Measurements from ENCODE around the gene UBE2O. TPM values are rescaled to one million over a fixed set of nuclear protein-coding genes. Genes with fewer than 3 reads are reported as not detected.

Gene UBE2O
- total RNA-seq, 1 experiment from 2014 or later, result 52.6 TPM

DNA sequence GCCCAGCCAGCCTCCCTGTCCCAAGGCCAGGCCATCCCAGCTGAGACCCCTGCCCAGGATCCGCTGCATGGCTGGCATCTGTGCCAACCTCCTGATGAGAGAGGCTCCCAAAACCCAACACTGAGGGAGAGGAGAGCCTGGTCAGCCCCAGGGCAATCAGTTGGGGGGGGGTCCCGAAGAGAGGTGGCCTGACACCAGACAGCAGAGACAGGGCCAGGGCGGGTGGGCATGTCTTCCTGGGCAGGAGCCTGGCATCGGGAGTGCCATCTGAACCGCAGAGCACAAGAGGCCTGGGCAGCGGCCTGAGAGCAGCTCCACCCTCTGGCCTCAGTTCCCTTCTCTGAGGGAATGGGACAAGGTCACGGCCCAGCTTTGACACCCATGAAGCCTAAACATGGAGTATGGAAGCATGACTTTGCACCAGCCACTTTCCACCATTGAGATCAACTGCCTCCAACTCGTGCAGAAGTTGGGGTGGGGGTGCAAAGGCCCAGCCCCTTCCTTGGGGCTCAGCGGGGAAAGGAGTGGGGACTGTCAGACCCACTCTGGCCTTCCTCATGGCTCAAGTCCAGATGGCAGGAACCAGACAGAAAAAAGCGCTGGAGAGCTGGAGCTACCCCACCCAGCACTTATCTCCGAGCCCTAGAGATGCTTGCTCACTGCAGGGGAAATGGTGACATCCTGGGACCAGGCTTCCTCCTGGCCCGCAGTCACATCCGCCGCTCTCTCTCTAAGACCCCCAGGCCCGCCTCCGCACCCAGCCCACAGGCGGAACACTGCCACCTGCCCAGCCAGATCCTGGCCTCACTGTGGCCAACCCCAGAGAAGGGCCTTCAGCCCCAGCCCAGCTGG lies 38.5 kb upstream of the UBE2O start:
- no peak overlapping the region; the same call in 1 of the 2 replicates for H3K14ac ChIP-seq (ENCODE audit: insufficient read depth, low read length)
- no peak overlapping the region for H2AK5ac ChIP-seq (ENCODE audit: insufficient read length, low read length)
- Mint-ChIP-seq H3K4me1 (peaks cover 12 to 25% of the 10 kb centered on the region in 2 experiments), H3K36me3 (ENCODE audit: insufficient read depth in 1 of 3, low read depth in 3 of 3) (peaks cover 0 to 6% (median 3%) of the 10 kb centered on the region in 3 experiments; a peak in 2 of 7 replicates), H3K27me3 (ENCODE audit: low read depth) (no peaks in the 10 kb centered on the region; the same call in 1 of the 2 replicates), H3K27ac (no peak overlapping the region), H3K9me3 (no peaks in the 10 kb centered on the region), H3K4me3 (no peak overlapping the region; a peak in 1 of 5 replicates)
- DNase-seq, result no peak
- no peak overlapping the region for H2BK15ac ChIP-seq (ENCODE audit: low read depth, low read length)
- TF ChIP-seq, protein P1, sequence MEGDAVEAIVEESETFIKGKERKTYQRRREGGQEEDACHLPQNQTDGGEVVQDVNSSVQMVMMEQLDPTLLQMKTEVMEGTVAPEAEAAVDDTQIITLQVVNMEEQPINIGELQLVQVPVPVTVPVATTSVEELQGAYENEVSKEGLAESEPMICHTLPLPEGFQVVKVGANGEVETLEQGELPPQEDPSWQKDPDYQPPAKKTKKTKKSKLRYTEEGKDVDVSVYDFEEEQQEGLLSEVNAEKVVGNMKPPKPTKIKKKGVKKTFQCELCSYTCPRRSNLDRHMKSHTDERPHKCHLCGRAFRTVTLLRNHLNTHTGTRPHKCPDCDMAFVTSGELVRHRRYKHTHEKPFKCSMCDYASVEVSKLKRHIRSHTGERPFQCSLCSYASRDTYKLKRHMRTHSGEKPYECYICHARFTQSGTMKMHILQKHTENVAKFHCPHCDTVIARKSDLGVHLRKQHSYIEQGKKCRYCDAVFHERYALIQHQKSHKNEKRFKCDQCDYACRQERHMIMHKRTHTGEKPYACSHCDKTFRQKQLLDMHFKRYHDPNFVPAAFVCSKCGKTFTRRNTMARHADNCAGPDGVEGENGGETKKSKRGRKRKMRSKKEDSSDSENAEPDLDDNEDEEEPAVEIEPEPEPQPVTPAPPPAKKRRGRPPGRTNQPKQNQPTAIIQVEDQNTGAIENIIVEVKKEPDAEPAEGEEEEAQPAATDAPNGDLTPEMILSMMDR (conservative IDR thresholded peaks at IDR 0.05), result no peak
- H3K18ac ChIP-seq (ENCODE audit: insufficient read length, low read depth, low read length), result no peak overlapping the region
- no peak overlapping the region for H4K8ac ChIP-seq (replicated peaks; ENCODE audit: insufficient read length, low read depth, low read length)
- H3K79me1 ChIP-seq (ENCODE audit: insufficient read depth, low read depth, low read length, poor library complexity, severe bottlenecking), result no peaks in the 10 kb centered on the region
- H2AFZ ChIP-seq (ENCODE audit: low read length), result no peak overlapping the region
- no peak overlapping the region for H3T11ph ChIP-seq (ENCODE audit: low read length)
- H4K20me1 ChIP-seq (ENCODE audit: control insufficient read depth, insufficient read depth, insufficient read length), result no peaks in the 10 kb centered on the region
- H2BK12ac ChIP-seq (ENCODE audit: insufficient read length, low read depth, low read length), result no peak overlapping the region
- no peaks in the 10 kb centered on the region for H3K79me2 ChIP-seq (ENCODE audit: insufficient read depth, low read length)
- WGBS (ENCODE audit: extremely low coverage, insufficient read length, low lambda C conversion rate), result no CpG with 5 or more reads among the region's 17 CpGs
- H3K4me2 ChIP-seq (ENCODE audit: insufficient read depth, insufficient read length, low read length), result no peak overlapping the region
- no peaks in the 10 kb centered on the region for H3K4me1 ChIP-seq (ENCODE audit: insufficient read depth, low read length)
- no peak overlapping the region for H4K5ac ChIP-seq (ENCODE audit: insufficient read length, low read depth, low read length)
- H3K23ac ChIP-seq (ENCODE audit: insufficient read length, low read depth, low read length), result no peak overlapping the region
- no peaks in the 10 kb centered on the region for H3K23me2 ChIP-seq (ENCODE audit: insufficient read length, low read depth, low read length, poor library complexity, severe bottlenecking)
- no peaks in the 10 kb centered on the region for H3K9me3 ChIP-seq (ENCODE audit: control insufficient read depth, low read depth, low read length)
- H2BK20ac ChIP-seq (ENCODE audit: low read depth, low read length, poor library complexity, severe bottlenecking), result no peak overlapping the region
- no peak overlapping the region for H3K9ac ChIP-seq (ENCODE audit: extremely low read depth, insufficient read length, low read length)
- no peak overlapping the region for H4K91ac ChIP-seq (ENCODE audit: insufficient read length, low read depth, low read length)
- no peak overlapping the region for H2BK5ac ChIP-seq (ENCODE audit: insufficient read length, low read length)
- no peaks in the 10 kb centered on the region for H3K27me3 ChIP-seq (ENCODE audit: insufficient read depth, low read length)
- H3K4ac ChIP-seq (ENCODE audit: low read depth, low read length), result no peak overlapping the region
- H3K56ac ChIP-seq (ENCODE audit: insufficient read length, low read depth, low read length), result no peak overlapping the region
- H2BK120ac ChIP-seq (ENCODE audit: low read depth, low read length, poor library complexity, severe bottlenecking), result no peak overlapping the region
- no peak overlapping the region for H3K27ac ChIP-seq (ENCODE audit: insufficient read length, low read depth, low read length)
